OCI-LY1 (cell line): ENCODE results near the gene ARL10.

Experiments
- H2AFZ ChIP-seq: fragments of 200-600 bp; sonication (generic), shearing (Covaris generic); 2 replicates; pipeline ENCODE4 v1.6.0; 2014; ENCODE audit warnings: antibody characterized with exemption, mild to moderate bottlenecking, low read length
- H3F3A ChIP-seq: fragments of 200-600 bp; sonication (generic), shearing (Covaris generic); 2 replicates; pipeline ENCODE4 v1.6.0; 2014; ENCODE audit warnings: mild to moderate bottlenecking, antibody characterized with exemption, low read length, moderate library complexity; ENCODE audit not compliant: insufficient read depth
- H3K27ac ChIP-seq: fragments of 200-600 bp; sonication (generic); 2 replicates; pipeline ENCODE4 v1.5.1; 2014; ENCODE audit warnings: low read length, mixed run types, mild to moderate bottlenecking, low read depth; ENCODE audit not compliant: poor library complexity, severe bottlenecking
- H3K27me3 ChIP-seq: fragments of 200-600 bp; sonication (generic); 2 replicates; pipeline ENCODE4 v1.6.0; 2014; ENCODE audit warnings: antibody characterized with exemption, mild to moderate bottlenecking, low read length, moderate library complexity; ENCODE audit not compliant: insufficient read depth
- H3K36me3 ChIP-seq: fragments of 200-600 bp; sonication (generic); 2 replicates; pipeline ENCODE4 v1.6.1; 2014; ENCODE audit warnings: mild to moderate bottlenecking, antibody characterized with exemption, low read length, moderate library complexity, mixed read lengths; ENCODE audit not compliant: insufficient read depth
- H3K4me1 ChIP-seq: fragments of 200-600 bp; sonication (generic); 2 replicates; pipeline ENCODE4 v1.5.1; 2014; ENCODE audit warnings: mild to moderate bottlenecking, low read length, moderate library complexity; ENCODE audit not compliant: insufficient read depth, severe bottlenecking
- H3K4me2 ChIP-seq: fragments of 200-600 bp; sonication (generic), shearing (Covaris generic); 2 replicates; pipeline ENCODE4 v1.6.1; 2014; ENCODE audit warnings: low read length
- H3K4me3 ChIP-seq: fragments of 200-600 bp; sonication (generic); 2 replicates; pipeline ENCODE4 v1.5.1; 2014; ENCODE audit warnings: low read length, low read depth, mild to moderate bottlenecking, mixed read lengths; ENCODE audit not compliant: poor library complexity, severe bottlenecking
- H3K79me2 ChIP-seq: fragments of 200-600 bp; shearing (Covaris generic); 2 replicates; pipeline ENCODE4 v1.6.1; 2016; ENCODE audit warnings: mixed run types, low read length, mixed read lengths; ENCODE audit not compliant: insufficient read depth
- H3K9ac ChIP-seq: fragments of 200-600 bp; sonication (generic), shearing (Covaris generic); 2 replicates; pipeline ENCODE4 v1.6.1; 2014; ENCODE audit warnings: mild to moderate bottlenecking, low read length, mixed read lengths
- H3K9me2 ChIP-seq: fragments of 200-600 bp; sonication (generic), shearing (Covaris generic); 2 replicates; pipeline ENCODE4 v1.6.1; 2014; ENCODE audit warnings: low read depth, mild to moderate bottlenecking, low read length, mixed read lengths
- H3K9me3 ChIP-seq: fragments of 200-600 bp; shearing (Covaris generic); 2 replicates; pipeline ENCODE4 v1.6.1; 2014; ENCODE audit warnings: low read length, mixed read lengths
- H4K20me1 ChIP-seq: fragments of 200-600 bp; sonication (generic), shearing (Covaris generic); 2 replicates; pipeline ENCODE4 v1.6.0; 2016; ENCODE audit warnings: mild to moderate bottlenecking, low read length; ENCODE audit not compliant: insufficient read depth
- EZH2 ChIP-seq: fragments of 200-600 bp; sonication (generic), shearing (Covaris generic); IDR thresholded peaks from 2 replicates; pipeline ENCODE4 v1.8.0; 2017; ENCODE audit warnings: borderline replicate concordance, mixed run types, mild to moderate bottlenecking, antibody characterized with exemption, low read length, moderate library complexity, mixed read lengths
- TF ChIP-seq, protein P1 (sequence below): fragments of 200-600 bp; sonication (generic), shearing (Covaris generic); IDR thresholded peaks from 2 replicates; pipeline ENCODE4 v1.5.1; 2017; ENCODE audit warnings: mild to moderate bottlenecking, antibody characterized with exemption, low read length, moderate library complexity, mixed read lengths

The ARL10 gene

DNA sequence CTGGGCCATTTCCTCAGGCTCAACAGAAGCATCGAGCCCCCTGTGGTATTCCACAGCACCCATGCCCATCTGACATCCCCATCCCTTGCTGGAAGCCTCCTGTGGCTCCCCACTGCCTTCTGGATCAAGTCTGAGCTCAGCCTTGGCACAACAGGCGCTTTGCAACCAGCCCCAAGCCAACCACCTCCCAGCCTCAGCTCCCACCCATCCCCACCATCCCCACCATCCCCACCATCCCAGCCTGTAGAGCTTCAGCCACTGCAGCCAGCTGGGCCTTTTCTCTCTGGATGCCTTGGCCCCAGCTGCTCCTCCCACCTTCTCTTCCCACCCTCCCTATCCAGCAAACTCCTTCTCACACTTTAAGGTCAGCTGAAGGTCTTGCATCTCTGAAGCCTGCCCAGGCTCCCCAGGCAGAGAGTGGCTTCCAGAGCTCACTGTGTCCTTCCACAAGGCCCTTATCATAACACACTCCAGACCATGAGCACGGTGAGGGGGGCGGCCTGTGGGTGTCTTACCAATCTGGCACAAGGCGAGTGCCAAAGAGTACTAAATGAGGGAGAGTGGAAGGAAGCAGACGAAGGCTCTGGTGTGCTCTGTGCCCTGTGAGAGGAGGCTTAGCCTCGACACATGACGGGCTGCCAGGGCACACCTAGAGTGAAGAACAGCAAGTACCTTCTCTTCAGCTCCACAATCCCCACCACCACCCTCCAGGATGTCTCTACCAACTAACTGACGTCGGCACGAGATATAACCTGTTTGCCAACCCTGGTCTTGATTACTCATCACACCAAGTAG, 29.8 kb downstream of the ARL10 start:
- Histone ChIP-seq H3K36me3 (peaks cover 41% of the 10 kb centered on the region; the same call in 1 of the 2 replicates), H4K20me1 (no peaks in the 10 kb centered on the region), H3K27ac (no peak overlapping the region), H3K27me3 (no peaks in the 10 kb centered on the region), H3K79me2 (no peaks in the 10 kb centered on the region), H3K9me2 (no peaks in the 10 kb centered on the region), H3K4me1 (peaks cover 2% of the 10 kb centered on the region), H2AFZ (no peak overlapping the region), H3K9ac (no peak overlapping the region), H3F3A (no peaks in the 10 kb centered on the region), H3K4me3 (no peak overlapping the region), H3K9me3 (no peaks in the 10 kb centered on the region), H3K4me2 (no peak overlapping the region)
- TF ChIP-seq, protein P1, sequence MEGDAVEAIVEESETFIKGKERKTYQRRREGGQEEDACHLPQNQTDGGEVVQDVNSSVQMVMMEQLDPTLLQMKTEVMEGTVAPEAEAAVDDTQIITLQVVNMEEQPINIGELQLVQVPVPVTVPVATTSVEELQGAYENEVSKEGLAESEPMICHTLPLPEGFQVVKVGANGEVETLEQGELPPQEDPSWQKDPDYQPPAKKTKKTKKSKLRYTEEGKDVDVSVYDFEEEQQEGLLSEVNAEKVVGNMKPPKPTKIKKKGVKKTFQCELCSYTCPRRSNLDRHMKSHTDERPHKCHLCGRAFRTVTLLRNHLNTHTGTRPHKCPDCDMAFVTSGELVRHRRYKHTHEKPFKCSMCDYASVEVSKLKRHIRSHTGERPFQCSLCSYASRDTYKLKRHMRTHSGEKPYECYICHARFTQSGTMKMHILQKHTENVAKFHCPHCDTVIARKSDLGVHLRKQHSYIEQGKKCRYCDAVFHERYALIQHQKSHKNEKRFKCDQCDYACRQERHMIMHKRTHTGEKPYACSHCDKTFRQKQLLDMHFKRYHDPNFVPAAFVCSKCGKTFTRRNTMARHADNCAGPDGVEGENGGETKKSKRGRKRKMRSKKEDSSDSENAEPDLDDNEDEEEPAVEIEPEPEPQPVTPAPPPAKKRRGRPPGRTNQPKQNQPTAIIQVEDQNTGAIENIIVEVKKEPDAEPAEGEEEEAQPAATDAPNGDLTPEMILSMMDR, result no peak
- TF ChIP-seq EZH2, result no peak

DNA sequence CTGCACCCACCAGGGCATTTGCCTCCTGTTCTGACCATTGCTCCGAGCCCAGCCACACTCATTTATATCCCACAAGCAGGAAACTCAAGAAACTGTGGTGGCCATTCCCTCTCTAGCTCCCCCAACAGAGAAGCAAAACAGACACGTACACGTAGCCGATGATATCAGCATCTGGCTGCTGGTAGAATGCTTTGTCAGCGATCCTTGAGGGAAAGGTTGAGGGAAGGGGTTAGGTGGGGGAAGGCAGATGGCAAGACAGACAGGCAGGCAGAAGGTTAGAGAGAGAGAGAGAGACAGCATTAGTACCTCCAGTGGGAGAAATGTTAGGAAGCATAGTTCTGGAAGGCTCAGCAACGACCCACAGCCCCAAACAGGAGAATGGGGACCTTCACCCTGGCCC, 31.0 kb downstream of the ARL10 start:
- no peaks in the 10 kb centered on the region for H3F3A ChIP-seq
- no peaks in the 10 kb centered on the region for H3K4me1 ChIP-seq
- no peak overlapping the region for H3K27ac ChIP-seq
- no peak overlapping the region for H3K9ac ChIP-seq
- H4K20me1 ChIP-seq, result no peaks in the 10 kb centered on the region
- H3K27me3 ChIP-seq, result no peaks in the 10 kb centered on the region
- no peak for TF ChIP-seq EZH2
- TF ChIP-seq, protein P1, result no peak
- H3K9me2 ChIP-seq, result no peaks in the 10 kb centered on the region
- H3K36me3 ChIP-seq, result peaks cover 28% of the 10 kb centered on the region; the same call in 1 of the 2 replicates
- no peak overlapping the region for H2AFZ ChIP-seq
- no peaks in the 10 kb centered on the region for H3K79me2 ChIP-seq
- H3K4me3 ChIP-seq, result no peak overlapping the region
- no peaks in the 10 kb centered on the region for H3K9me3 ChIP-seq
- H3K4me2 ChIP-seq, result no peak overlapping the region

DNA sequence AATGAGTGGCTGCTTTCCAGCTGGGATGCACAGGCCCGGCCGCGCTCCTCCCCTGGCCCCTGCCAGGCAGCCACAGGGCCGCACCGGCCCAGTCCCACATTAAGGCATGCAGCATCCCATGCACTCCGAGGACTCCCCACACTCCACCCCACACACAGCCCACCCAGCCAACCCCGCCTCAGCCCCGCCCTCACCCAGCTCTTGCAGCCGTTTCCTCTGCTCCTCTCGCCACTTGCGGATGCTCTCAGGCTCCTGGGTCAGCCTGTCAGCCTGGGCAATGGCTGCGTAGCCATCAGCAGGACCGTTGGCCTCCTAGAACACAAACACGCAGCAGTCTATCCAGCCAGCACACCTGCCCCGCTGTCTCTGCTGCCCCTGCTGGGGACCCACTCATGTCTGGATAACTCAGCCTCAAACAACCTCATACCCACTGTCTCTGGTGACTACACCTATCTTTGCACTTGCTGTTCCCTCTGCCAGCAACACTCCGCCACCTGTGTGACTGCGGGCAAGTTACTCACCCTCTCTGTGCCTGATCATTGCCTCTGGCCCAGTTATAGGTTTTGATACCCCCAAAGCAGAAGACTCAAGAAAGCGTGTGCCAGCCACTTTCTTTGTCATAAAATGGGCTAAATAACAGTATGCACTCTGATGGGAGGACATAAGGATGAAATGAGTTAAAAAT, 32.6 kb downstream of the ARL10 start:
- Histone ChIP-seq H3F3A (no peaks in the 10 kb centered on the region), H3K9me3 (no peaks in the 10 kb centered on the region), H3K9ac (no peak overlapping the region), H3K9me2 (no peaks in the 10 kb centered on the region), H3K4me3 (no peak overlapping the region), H3K27me3 (no peaks in the 10 kb centered on the region), H4K20me1 (no peaks in the 10 kb centered on the region), H3K79me2 (no peaks in the 10 kb centered on the region), H3K36me3 (peaks cover 17% of the 10 kb centered on the region; the same call in 1 of the 2 replicates), H3K4me1 (no peaks in the 10 kb centered on the region), H3K27ac (no peak overlapping the region), H2AFZ (no peak overlapping the region), H3K4me2 (no peak overlapping the region)
- TF ChIP-seq, protein P1, result no peak
- TF ChIP-seq EZH2, result no peak
